ENCODE data around the gene CACNB3. TPM values are rescaled to one million over a fixed set of nuclear protein-coding genes. Genes with fewer than 3 reads are reported as not detected.

CACNB3 gene
- total and polyA plus RNA-seq, 2 of the 8 experiments (the other 6 are each of a cell fraction or from before 2014, with no cell fraction given), result 12.5 to 16.0 TPM

DNA sequence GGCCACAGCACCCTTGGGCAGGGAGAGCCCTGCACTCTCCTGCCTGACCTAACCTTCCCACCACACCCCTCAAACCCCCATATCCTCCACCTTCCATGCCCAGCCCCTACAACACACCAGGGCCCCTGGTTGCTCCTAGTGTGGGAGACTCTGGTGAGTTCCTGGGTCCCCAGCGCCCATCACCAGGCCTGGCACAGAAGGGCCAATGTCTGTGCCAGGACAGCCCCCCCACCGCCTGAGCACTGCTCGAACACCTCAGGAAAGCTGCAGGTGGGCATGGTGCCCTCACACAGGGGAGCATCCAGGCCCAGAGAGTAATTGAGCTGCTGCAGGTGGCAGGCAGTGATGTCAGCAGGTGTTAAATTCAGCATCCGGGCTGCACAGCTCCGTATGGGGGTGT, 44.6 kb upstream of the CACNB3 start:
- H2BK12ac ChIP-seq (ENCODE audit: low read depth, low read length), result no peak overlapping the region
- no peak overlapping the region for H3K27ac ChIP-seq (ENCODE audit: low read depth, low read length)
- H3K4me2 ChIP-seq (ENCODE audit: insufficient read depth in 1 of 2, low read depth in 2 of 2, low read length in 2 of 2), result no peak overlapping the region
- no peak overlapping the region for H2BK20ac ChIP-seq (ENCODE audit: low read length)
- peaks cover 0 to 5% of the 10 kb centered on the region in 2 experiments for H4K20me1 ChIP-seq (replicated peaks in 1 of 2; ENCODE audit: control insufficient read depth in 1 of 2, insufficient read depth in 2 of 2, low read length in 2 of 2)
- POLR2A ChIA-PET (ENCODE audit: partially characterized antibody), result interaction anchor here (1.6 kb wide), 1 partner anchor 11 kb away, joined by 3 read pairs; no protein-coding TSS in a partner anchor
- no peak overlapping the region for H4K8ac ChIP-seq (ENCODE audit: extremely low read depth, insufficient read depth, low read length)
- H3K56ac ChIP-seq (replicated peaks; ENCODE audit: insufficient read length, low read depth, low read length), result no peak overlapping the region
- no peak overlapping the region for H3K14ac ChIP-seq (ENCODE audit: insufficient read length)
- H3K4ac ChIP-seq (replicated peaks; ENCODE audit: insufficient read length, low read depth, low read length), result no peak overlapping the region
- no peak overlapping the region for H3K9ac ChIP-seq (replicated peaks in 1 of 4; ENCODE audit: extremely low read depth in 1 of 4, low read depth in 3 of 4, low read length in 3 of 4)
- H3K23ac ChIP-seq (ENCODE audit: insufficient read length), result no peak overlapping the region
- no peak overlapping the region for H2BK5ac ChIP-seq (ENCODE audit: low read depth, low read length)
- DNase-seq (ENCODE audit: low read depth in 1 of 2, low spot score in 2 of 2) (no peak), FAIRE-seq (no peak)
- H3K18ac ChIP-seq (ENCODE audit: extremely low read depth, low read length), result no peak overlapping the region
- no peaks in the 10 kb centered on the region for H3K27me3 ChIP-seq (replicated peaks in 1 of 4; ENCODE audit: control insufficient read depth in 3 of 4, extremely low read depth in 1 of 4, insufficient read depth in 3 of 4, low read length in 3 of 4)
- no peaks in the 10 kb centered on the region for H3K23me2 ChIP-seq (ENCODE audit: low read depth, low read length)
- H2AK5ac ChIP-seq (ENCODE audit: low read depth, low read length), result no peak overlapping the region
- H4K5ac ChIP-seq (ENCODE audit: insufficient read length, low read depth, low read length), result no peak overlapping the region
- H3K79me2 ChIP-seq (ENCODE audit: control insufficient read depth in 1 of 2, insufficient read depth in 2 of 2, low read length in 2 of 2), result no peaks in the 10 kb centered on the region
- no peaks in the 10 kb centered on the region for H3K79me1 ChIP-seq (ENCODE audit: low read depth, low read length)
- no peaks in the 10 kb centered on the region for H3K9me3 ChIP-seq (ENCODE audit: insufficient read depth in 2 of 2, low read depth in 1 of 2, low read length in 1 of 2)
- H4K91ac ChIP-seq (replicated peaks; ENCODE audit: insufficient read length, low read length), result no peak overlapping the region
- no peak overlapping the region for H2AFZ ChIP-seq (ENCODE audit: low read length)
- no peak overlapping the region for H3K4me3 ChIP-seq (ENCODE audit: extremely low read depth in 1 of 4, insufficient read depth in 2 of 4, low read depth in 3 of 4, low read length in 4 of 4)
- WGBS, 2 experiments (ENCODE audit: extremely low coverage in 1 of 2, insufficient coverage in 1 of 2, insufficient read length in 1 of 2, insufficient replicate concordance in 2 of 2, low coverage in 1 of 2, low lambda C conversion rate in 2 of 2, missing lambda C conversion rate in 1 of 2), result 78% methylated on average over 5 of the region's 5 CpGs; no CpG with 5 or more reads in 1 of the 2 experiments
- TF ChIP-seq SIRT6 (IDR thresholded peaks at IDR 0.05; ENCODE audit: low read length) (no peak), TBP (IDR thresholded peaks at IDR 0.05; ENCODE audit: low read depth, low read length) (no peak), POLR2AphosphoS5 (IDR thresholded peaks at IDR 0.05; ENCODE audit: low read depth, low read length) (no peak), SAP30 (IDR thresholded peaks at IDR 0.05; ENCODE audit: insufficient read depth, insufficient replicate concordance, low read length) (no peak)
- peaks cover 3 to 52% (median 30%) of the 10 kb centered on the region in 4 experiments; a peak in 7 of 8 replicates for H3K36me3 ChIP-seq (ENCODE audit: control insufficient read depth in 2 of 4, insufficient read depth in 4 of 4, low read length in 3 of 4)
- peaks cover 0 to 16% (median 12%) of the 10 kb centered on the region in 4 experiments; a peak in 6 of 7 replicates for H3K4me1 ChIP-seq (replicated peaks in 1 of 4; ENCODE audit: control insufficient read depth in 3 of 4, insufficient read depth in 4 of 4, low read length in 3 of 4)
- H2BK15ac ChIP-seq (ENCODE audit: low read length), result no peak overlapping the region
- no peak overlapping the region for H2BK120ac ChIP-seq (replicated peaks; ENCODE audit: low read depth, low read length)
- CTCF ChIA-PET (ENCODE audit: partially characterized antibody), result interaction anchor here (1.6 to 2.6 kb wide), 2 partner anchors 11 to 22 kb away, joined by 8 to 12 read pairs; no protein-coding TSS in a partner anchor

Measured in H1 (cell line).